SK-N-SH (cell line): Measurements from ENCODE around the gene TAS1R3. TPM values are rescaled to one million over a fixed set of nuclear protein-coding genes. Genes with fewer than 3 reads are reported as not detected.

Experiments
- CTCF ChIA-PET: fragments of 300-600, 350-600 bp; formaldehyde crosslinking; extraction: SDS; loops from one replicate; lab custom pipeline; 2021; lab: Yijun Ruan, JAX
- POLR2A ChIA-PET: fragments of 350-600 bp; sonication (Branson Sonifier 250); formaldehyde crosslinking; extraction: SDS; loops from one replicate; lab custom pipeline; 2020; ENCODE audit warnings: antibody characterized with exemption, inconsistent platforms; lab: Yijun Ruan, JAX
- DNase-seq: peaks from one replicate; pipeline ENCODE4 v3.0.0; 2012
- H2AFZ ChIP-seq: fragments of 200-600 bp; sonication (generic); 2 replicates; pipeline ENCODE4 v1.8.1; 2016; ENCODE audit warnings: antibody characterized with exemption, mild to moderate bottlenecking, low read depth
- H3F3A ChIP-seq: fragments of 200-600 bp; sonication (generic); replicated peaks from 2 replicates; pipeline ENCODE3; 2016; ENCODE audit warnings: antibody characterized with exemption, mild to moderate bottlenecking; ENCODE audit not compliant: insufficient read depth
- H3K27ac ChIP-seq, 2 experiments: fragments of 200-500 bp in 1 of 2; fragments of 200-600 bp in 1 of 2; sonication (Bioruptor generic) in 1 of 2; sonication (generic), shearing (Covaris generic) in 1 of 2; 2 replicates each; pipeline versions ENCODE4 v1.5.1 to v1.6.1; 2014 to 2016; ENCODE audit warnings: low read depth in 2 of 2, inconsistent platforms in 1 of 2, low read length in 1 of 2, mild to moderate bottlenecking in 1 of 2, mixed read lengths in 1 of 2
- H3K27me3 ChIP-seq: fragments of 200-600 bp; sonication (generic), shearing (Covaris generic); 2 replicates; pipeline ENCODE4 v1.6.1; 2016; ENCODE audit warnings: mixed run types; ENCODE audit not compliant: insufficient read depth
- H3K36me3 ChIP-seq, 2 experiments: fragments of 200-500 bp in 1 of 2; fragments of 200-600 bp in 1 of 2; sonication (Bioruptor generic) in 1 of 2; sonication (generic) in 1 of 2; replicated peaks in 1 of 2; 2 replicates each; pipeline versions ENCODE3 to v1.5.1; 2014 to 2016; ENCODE audit warnings: low read length in 1 of 2, mild to moderate bottlenecking in 1 of 2; ENCODE audit not compliant: insufficient read depth in 2 of 2, control insufficient read depth in 1 of 2
- H3K4me1 ChIP-seq, 2 experiments: fragments of 200-500 bp in 1 of 2; fragments of 200-600 bp in 1 of 2; sonication (Bioruptor generic) in 1 of 2; sonication (generic), shearing (Covaris generic) in 1 of 2; 2 replicates each; pipeline versions ENCODE4 v1.5.1 to v1.6.1; 2014 to 2016; ENCODE audit warnings: low read depth in 1 of 2, low read length in 1 of 2, mixed run types in 1 of 2; ENCODE audit not compliant: insufficient read depth in 2 of 2, control insufficient read depth in 1 of 2
- H3K4me2 ChIP-seq: fragments of 200-600 bp; sonication (generic), shearing (Covaris generic); 2 replicates; pipeline ENCODE4 v1.6.1; 2017; ENCODE audit warnings: mixed run types
- H3K4me3 ChIP-seq, 2 experiments: fragments of 200-500 bp in 1 of 2; fragments of 200-600 bp in 1 of 2; sonication (Bioruptor generic) in 1 of 2; sonication (generic), shearing (Covaris generic) in 1 of 2; 2 replicates each; pipeline versions ENCODE4 v1.5.1 to v1.8.1; 2014 to 2016; ENCODE audit warnings: low read depth in 2 of 2, inconsistent platforms in 1 of 2, low read length in 1 of 2, mild to moderate bottlenecking in 1 of 2, mixed read lengths in 1 of 2, moderate library complexity in 1 of 2
- H3K79me2 ChIP-seq: fragments of 200-600 bp; sonication (generic); 2 replicates; pipeline ENCODE4 v1.8.1; 2017; ENCODE audit warnings: mild to moderate bottlenecking; ENCODE audit not compliant: insufficient read depth
- H3K9ac ChIP-seq: fragments of 200-600 bp; sonication (generic); 2 replicates; pipeline ENCODE4 v1.6.1; 2017; ENCODE audit warnings: mixed run types
- H3K9me2 ChIP-seq: fragments of 200-600 bp; sonication (generic); 2 replicates; pipeline ENCODE4 v1.6.1; 2017; ENCODE audit warnings: mixed run types
- H3K9me3 ChIP-seq: fragments of 200-600 bp; sonication (generic); 2 replicates; pipeline ENCODE4 v1.6.1; 2017; ENCODE audit warnings: mixed run types, mild to moderate bottlenecking, moderate library complexity
- H4K20me1 ChIP-seq: fragments of 200-600 bp; sonication (generic); 2 replicates; pipeline ENCODE4 v1.6.1; 2017; ENCODE audit warnings: mild to moderate bottlenecking, mixed run types; ENCODE audit not compliant: insufficient read depth
- CHD2 ChIP-seq: fragments of 150-350 bp; IDR thresholded peaks from 2 replicates; pipeline ENCODE4 v1.6.1; 2018; ENCODE audit warnings: low read length; ENCODE audit not compliant: partially characterized antibody
- CTCF ChIP-seq: fragments of 200-600 bp; sonication (generic); IDR thresholded peaks from 2 replicates; pipeline ENCODE4 v1.6.1; 2017; ENCODE audit warnings: antibody characterized with exemption, mild to moderate bottlenecking, moderate library complexity
- EP300 ChIP-seq, 2 experiments: IDR thresholded peaks; 2 replicates each; pipeline versions ENCODE4 v1.4.0 to v1.6.1; 2012; ENCODE audit warnings: borderline replicate concordance in 1 of 2, low read depth in 1 of 2, low read length in 1 of 2
- EZH2phosphoT487 ChIP-seq: fragments of 200-600 bp; sonication (generic); IDR thresholded peaks from 2 replicates; pipeline ENCODE4 v1.6.1; 2017; ENCODE audit warnings: low read depth, mixed run types, mild to moderate bottlenecking, antibody characterized with exemption, moderate library complexity, borderline replicate concordance
- FOXJ3 ChIP-seq: sonication (generic); formaldehyde crosslinking; IDR thresholded peaks from 2 replicates; pipeline ENCODE4 v1.5.1; 2020; ENCODE audit warnings: mild to moderate bottlenecking, missing genetic modification reagents
- FOXM1 ChIP-seq: IDR thresholded peaks from 2 replicates; pipeline ENCODE4 v1.4.0; 2012; ENCODE audit warnings: low read depth, mild to moderate bottlenecking
- MAX ChIP-seq: IDR thresholded peaks from 2 replicates; pipeline ENCODE4 v1.4.0; 2012; ENCODE audit warnings: low read depth
- MXI1 ChIP-seq: IDR thresholded peaks from 2 replicates; pipeline ENCODE4 v1.6.1; 2012; ENCODE audit warnings: mild to moderate bottlenecking, low read depth, low read length, improper control_type of control experiment
- RCOR1 ChIP-seq: fragments of 150-350 bp; IDR thresholded peaks from 2 replicates; pipeline ENCODE4 v1.6.1; 2017; ENCODE audit warnings: antibody characterized with exemption, low read length
- SIN3A ChIP-seq: IDR thresholded peaks from 2 replicates; pipeline ENCODE4 v1.6.1; 2012; ENCODE audit warnings: low read depth, mild to moderate bottlenecking, low read length, moderate library complexity, borderline replicate concordance
- SMC3 ChIP-seq: IDR thresholded peaks from 2 replicates; pipeline ENCODE4 v1.6.1; 2012; ENCODE audit warnings: low read depth, low read length, improper control_type of control experiment
- TEAD4 ChIP-seq: IDR thresholded peaks from 2 replicates; pipeline ENCODE4 v1.4.0; 2012; ENCODE audit warnings: mild to moderate bottlenecking, borderline replicate concordance; ENCODE audit not compliant: insufficient read depth
- WGBS: methylation state at CpG from one replicate; pipeline ENCODE4 v1.1.6; 2017; ENCODE audit warnings: low lambda C conversion rate; 5-methylcytosine and 5-hydroxymethylcytosine counted together
- polyA plus RNA-seq, 3 experiments: library from polyadenylated mRNA; depleted of rRNA; stranded (reverse); fragments of >200 nt; gene quantifications; 2 replicates each; pipeline ENCODE4 v1.2.3, GENCODE V29; 2012
- TF ChIP-seq, protein P1 (sequence below): fragments of 150-350 bp; IDR thresholded peaks from 2 replicates; pipeline ENCODE4 v1.6.1; 2017; ENCODE audit warnings: antibody characterized with exemption, low read length, low read depth, borderline replicate concordance

Gene TAS1R3
- polyA plus RNA-seq, 1 of the 3 experiments (the other 2 are of a cell fraction) = 0.08 TPM

DNA sequence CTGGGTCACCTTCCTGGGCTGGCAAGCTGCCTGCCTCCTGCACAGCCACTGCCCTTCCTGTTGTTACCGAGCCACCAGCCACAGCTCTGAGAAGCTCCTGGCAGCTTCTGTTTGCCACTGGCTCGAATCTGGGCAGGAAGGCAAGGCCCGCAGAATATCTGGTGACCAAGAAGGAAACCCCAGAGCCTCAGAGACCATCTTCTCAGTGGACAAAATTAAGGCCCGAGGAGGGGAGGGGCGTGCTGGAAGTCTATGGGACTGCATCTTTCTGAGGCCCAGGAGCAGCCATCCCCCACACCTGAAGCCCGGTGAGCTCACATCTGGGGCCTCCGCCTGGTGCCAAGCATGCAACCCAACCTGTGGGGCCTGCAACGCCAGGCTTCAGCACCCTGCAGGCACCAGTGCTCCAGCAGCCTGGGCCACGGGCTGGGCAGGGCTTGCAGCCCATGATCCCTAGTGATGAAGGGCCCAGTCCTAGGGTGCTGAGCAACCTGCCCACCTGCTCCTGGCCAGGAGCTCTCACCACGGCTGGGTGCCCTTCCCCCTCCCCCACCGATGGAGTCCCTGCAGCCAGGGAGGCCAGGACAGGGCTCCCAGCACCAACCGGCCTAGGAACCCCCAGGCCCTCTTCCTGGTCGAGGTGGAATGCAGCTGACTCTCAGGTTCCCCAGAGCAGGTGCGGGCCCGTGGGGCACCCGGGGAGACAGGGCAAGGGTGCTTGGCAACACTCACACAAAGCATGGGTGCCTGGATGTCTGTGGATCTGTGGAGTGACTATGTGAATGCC, 5.6 kb upstream of the TAS1R3 start:
- H2AFZ ChIP-seq = no peak overlapping the region
- H4K20me1 ChIP-seq = peaks cover 26% of the 10 kb centered on the region
- ChIA-PET POLR2A (interaction anchor here (1.0 kb wide), 1 partner anchor 16 kb away, joined by 3 read pairs; no protein-coding TSS in a partner anchor), CTCF (interaction anchor here (1.0 to 1.6 kb wide), 5 partner anchors 19 to 47 kb away, joined by 3 to 5 read pairs (median 3); no protein-coding TSS in a partner anchor)
- peak overlapping the region; percentile 80 for H3K9ac ChIP-seq
- peaks cover 0 to 26% of the 10 kb centered on the region in 2 experiments for H3K36me3 ChIP-seq
- H3K79me2 ChIP-seq = peaks cover 56% of the 10 kb centered on the region
- H3K4me2 ChIP-seq = peak overlapping the region; percentile 95
- peaks cover 5% of the 10 kb centered on the region for H3F3A ChIP-seq
- H3K27ac ChIP-seq = peak overlapping the region; percentile 44 to 66; a peak in 2 of 4 replicates
- TF ChIP-seq TEAD4 (no peak), CTCF (no peak), RCOR1 (no peak), EP300 (IDR thresholded peaks at IDR 0.05; ENCODE audit: borderline replicate concordance in 1 of 2, low read depth in 1 of 2, low read length in 1 of 2) (no peak), SMC3 (no peak), FOXM1 (no peak), MAX (no peak), FOXJ3 (CRISPR knock-in tag) (no peak), CHD2 (no peak), SIN3A (no peak), EZH2phosphoT487 (no peak), MXI1 (no peak)
- TF ChIP-seq, protein P1, sequence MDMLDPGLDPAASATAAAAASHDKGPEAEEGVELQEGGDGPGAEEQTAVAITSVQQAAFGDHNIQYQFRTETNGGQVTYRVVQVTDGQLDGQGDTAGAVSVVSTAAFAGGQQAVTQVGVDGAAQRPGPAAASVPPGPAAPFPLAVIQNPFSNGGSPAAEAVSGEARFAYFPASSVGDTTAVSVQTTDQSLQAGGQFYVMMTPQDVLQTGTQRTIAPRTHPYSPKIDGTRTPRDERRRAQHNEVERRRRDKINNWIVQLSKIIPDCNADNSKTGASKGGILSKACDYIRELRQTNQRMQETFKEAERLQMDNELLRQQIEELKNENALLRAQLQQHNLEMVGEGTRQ = no peak
- H3K4me1 ChIP-seq = peaks cover 0 to 31% of the 10 kb centered on the region in 2 experiments; a peak in 1 of 4 replicates
- WGBS = 47% methylated on average over 7 of the region's 16 CpGs
- DNase-seq = no peak
- H3K4me3 ChIP-seq = peak overlapping the region; percentile 74 to 80
- H3K9me2 ChIP-seq = no peaks in the 10 kb centered on the region
- no peaks in the 10 kb centered on the region for H3K9me3 ChIP-seq
- no peaks in the 10 kb centered on the region for H3K27me3 ChIP-seq
